ENCODE results near the gene C1orf74.

The C1orf74 gene

DNA sequence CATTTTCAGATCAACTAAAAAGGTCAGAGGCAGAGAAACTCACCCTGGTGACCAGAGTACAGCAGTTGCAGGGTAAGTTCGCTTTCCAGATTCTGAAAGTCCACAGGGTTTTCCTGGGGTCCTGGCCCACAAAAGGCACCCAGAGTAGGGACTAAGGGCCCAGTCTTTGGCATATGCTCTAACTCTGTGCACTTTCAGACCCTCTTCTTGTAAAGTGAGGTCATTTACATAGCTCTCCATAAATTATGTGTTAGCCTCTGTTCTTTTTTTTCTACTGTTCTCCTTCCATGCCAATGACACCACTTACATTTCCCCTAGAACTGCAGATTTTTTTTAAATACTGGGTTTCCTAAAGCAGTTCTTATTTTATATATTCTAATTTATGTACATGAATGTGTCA, 6.3 kb downstream of the C1orf74 start:
- TF ChIP-seq EZH2phosphoT487 (IDR thresholded peaks at IDR 0.05; ENCODE audit: borderline replicate concordance, low read length): no peak
- TF ChIP-seq, protein P1, sequence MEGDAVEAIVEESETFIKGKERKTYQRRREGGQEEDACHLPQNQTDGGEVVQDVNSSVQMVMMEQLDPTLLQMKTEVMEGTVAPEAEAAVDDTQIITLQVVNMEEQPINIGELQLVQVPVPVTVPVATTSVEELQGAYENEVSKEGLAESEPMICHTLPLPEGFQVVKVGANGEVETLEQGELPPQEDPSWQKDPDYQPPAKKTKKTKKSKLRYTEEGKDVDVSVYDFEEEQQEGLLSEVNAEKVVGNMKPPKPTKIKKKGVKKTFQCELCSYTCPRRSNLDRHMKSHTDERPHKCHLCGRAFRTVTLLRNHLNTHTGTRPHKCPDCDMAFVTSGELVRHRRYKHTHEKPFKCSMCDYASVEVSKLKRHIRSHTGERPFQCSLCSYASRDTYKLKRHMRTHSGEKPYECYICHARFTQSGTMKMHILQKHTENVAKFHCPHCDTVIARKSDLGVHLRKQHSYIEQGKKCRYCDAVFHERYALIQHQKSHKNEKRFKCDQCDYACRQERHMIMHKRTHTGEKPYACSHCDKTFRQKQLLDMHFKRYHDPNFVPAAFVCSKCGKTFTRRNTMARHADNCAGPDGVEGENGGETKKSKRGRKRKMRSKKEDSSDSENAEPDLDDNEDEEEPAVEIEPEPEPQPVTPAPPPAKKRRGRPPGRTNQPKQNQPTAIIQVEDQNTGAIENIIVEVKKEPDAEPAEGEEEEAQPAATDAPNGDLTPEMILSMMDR (IDR thresholded peaks at IDR 0.05; ENCODE audit: low read depth, low read length, poor library complexity, severe bottlenecking): no peak
- Histone ChIP-seq H3K4me3 (ENCODE audit: low read length) (no peak overlapping the region), H3K36me3 (ENCODE audit: control insufficient read depth, low read length) (peaks cover 33% of the 10 kb centered on the region), H3F3A (ENCODE audit: control insufficient read depth, insufficient read depth) (0 out of 2 replicates have a peak, but pooled peaks cover 2% of the 10 kb centered on the region), H3K4me1 (ENCODE audit: control insufficient read depth, low read length) (peaks cover 26% of the 10 kb centered on the region), H3K9me2 (replicated peaks; ENCODE audit: control insufficient read depth, low read length) (no peaks in the 10 kb centered on the region), H4K20me1 (ENCODE audit: control insufficient read depth, insufficient read depth, low read depth, low read length) (no peaks in the 10 kb centered on the region), H3K27me3 (ENCODE audit: control insufficient read depth, low read length) (no peaks in the 10 kb centered on the region), H3K4me2 (ENCODE audit: low read length) (no peak overlapping the region), H3K79me2 (ENCODE audit: control insufficient read depth, low read length) (peaks cover 13% of the 10 kb centered on the region), H3K27ac (ENCODE audit: low read depth, low read length) (no peak overlapping the region), H3K9me3 (ENCODE audit: control insufficient read depth, insufficient read depth, low read length) (no peaks in the 10 kb centered on the region)

DNA sequence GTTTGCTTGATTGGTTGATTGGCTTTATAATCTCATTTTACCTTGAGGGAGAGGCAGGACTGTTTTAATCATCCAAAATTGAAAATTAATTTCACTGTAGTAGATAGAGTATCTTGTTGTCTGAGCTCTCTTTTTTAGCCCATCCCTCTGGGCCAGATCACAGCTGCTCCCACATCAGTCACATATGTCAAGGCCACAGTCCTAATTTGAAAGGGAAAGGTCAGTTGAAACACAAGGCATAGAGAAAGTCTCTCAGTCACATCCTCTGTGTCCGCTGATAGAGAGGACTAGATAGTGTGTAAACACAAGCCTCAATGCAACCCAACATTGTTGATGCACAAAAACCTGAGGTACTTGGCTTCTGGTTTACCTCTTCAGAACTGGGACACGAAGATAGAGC, 6.8 kb downstream of the C1orf74 start:
- Histone ChIP-seq H3F3A (ENCODE audit: control insufficient read depth, insufficient read depth) (0 out of 2 replicates have a peak, but pooled peaks cover 2% of the 10 kb centered on the region), H3K4me1 (ENCODE audit: control insufficient read depth, low read length) (peaks cover 25% of the 10 kb centered on the region), H3K79me2 (ENCODE audit: control insufficient read depth, low read length) (peaks cover 8% of the 10 kb centered on the region), H3K27me3 (ENCODE audit: control insufficient read depth, low read length) (no peaks in the 10 kb centered on the region), H3K27ac (ENCODE audit: low read depth, low read length) (no peak overlapping the region), H3K9me3 (ENCODE audit: control insufficient read depth, insufficient read depth, low read length) (no peaks in the 10 kb centered on the region), H4K20me1 (ENCODE audit: control insufficient read depth, insufficient read depth, low read depth, low read length) (no peaks in the 10 kb centered on the region), H3K9me2 (replicated peaks; ENCODE audit: control insufficient read depth, low read length) (no peaks in the 10 kb centered on the region), H3K4me2 (ENCODE audit: low read length) (no peak overlapping the region), H3K36me3 (ENCODE audit: control insufficient read depth, low read length) (peaks cover 28% of the 10 kb centered on the region), H3K4me3 (ENCODE audit: low read length) (no peak overlapping the region)
- TF ChIP-seq, protein P1 (IDR thresholded peaks at IDR 0.05; ENCODE audit: low read depth, low read length, poor library complexity, severe bottlenecking): no peak
- TF ChIP-seq EZH2phosphoT487 (IDR thresholded peaks at IDR 0.05; ENCODE audit: borderline replicate concordance, low read length): no peak

DNA sequence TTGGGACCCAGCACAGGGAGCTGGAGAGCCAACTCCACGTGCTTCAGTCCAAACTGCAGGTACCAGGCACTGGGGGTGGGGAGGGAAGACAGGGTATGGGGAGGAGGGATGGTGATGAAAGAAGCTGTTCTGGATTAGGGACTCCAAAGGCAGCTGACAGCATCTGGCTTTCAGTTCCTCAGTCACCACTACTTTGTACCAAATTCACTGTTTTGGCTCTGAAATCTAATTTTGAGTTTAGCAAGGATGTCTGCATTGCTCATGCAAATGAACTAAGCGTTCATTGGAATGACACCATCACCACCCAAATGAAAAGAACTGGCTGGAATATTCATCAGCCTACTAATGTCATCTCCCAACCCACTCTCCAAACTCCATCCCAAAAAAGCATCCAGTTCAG, 8.7 kb downstream of the C1orf74 start:
- Histone ChIP-seq H3K79me2 (ENCODE audit: control insufficient read depth, low read length) (no peaks in the 10 kb centered on the region), H3K9me3 (ENCODE audit: control insufficient read depth, insufficient read depth, low read length) (peaks cover 6% of the 10 kb centered on the region; the same call in 1 of the 2 replicates), H3K4me2 (ENCODE audit: low read length) (peak overlapping the region; percentile 63), H3K27me3 (ENCODE audit: control insufficient read depth, low read length) (no peaks in the 10 kb centered on the region), H3K27ac (ENCODE audit: low read depth, low read length) (no peak overlapping the region), H3K4me3 (ENCODE audit: low read length) (peak overlapping the region; percentile 34; the same call in 1 of the 2 replicates), H3K9me2 (replicated peaks; ENCODE audit: control insufficient read depth, low read length) (no peaks in the 10 kb centered on the region), H3K36me3 (ENCODE audit: control insufficient read depth, low read length) (peaks cover 19% of the 10 kb centered on the region), H4K20me1 (ENCODE audit: control insufficient read depth, insufficient read depth, low read depth, low read length) (no peaks in the 10 kb centered on the region), H3K4me1 (ENCODE audit: control insufficient read depth, low read length) (peaks cover 25% of the 10 kb centered on the region), H3F3A (ENCODE audit: control insufficient read depth, insufficient read depth) (0 out of 2 replicates have a peak, but pooled peaks cover 2% of the 10 kb centered on the region)
- no peak for TF ChIP-seq EZH2phosphoT487 (IDR thresholded peaks at IDR 0.05; ENCODE audit: borderline replicate concordance, low read length)
- TF ChIP-seq, protein P1 (IDR thresholded peaks at IDR 0.05; ENCODE audit: low read depth, low read length, poor library complexity, severe bottlenecking): no peak
